ENCODE measurements around the gene ATIC. TPM values are rescaled to one million over a fixed set of nuclear protein-coding genes. Genes with fewer than 3 reads are reported as not detected.
A peak's percentile ranks its signal among the peaks of the same experiment; 100 is the strongest.

ATIC gene
- total and polyA plus RNA-seq, 10 donors = 50.5 to 165 (median 80.0) TPM

GRCh38 chr2:215280326-215280725 lies 31.5 kb upstream of the ATIC start:
- TF ChIP-seq POLR2A (IDR thresholded peaks at IDR 0.05) (no peak), POLR2AphosphoS5 (IDR thresholded peaks at IDR 0.05) (no peak)
- Histone ChIP-seq H3K4me3 (no peak overlapping the region), H3K36me3 (no peaks in the 10 kb centered on the region), H3K27me3 (replicated peaks in 1 of 7) (no peaks in the 10 kb centered on the region), H3K9me3 (no peaks in the 10 kb centered on the region), H3K4me1 (no peaks in the 10 kb centered on the region), H3K27ac (no peak overlapping the region)
- peak; percentile 49 for DNase-seq
- intact Hi-C loops (cut with DNase I; ENCODE audit: low total_unique reads) = no loop called here

DNA sequence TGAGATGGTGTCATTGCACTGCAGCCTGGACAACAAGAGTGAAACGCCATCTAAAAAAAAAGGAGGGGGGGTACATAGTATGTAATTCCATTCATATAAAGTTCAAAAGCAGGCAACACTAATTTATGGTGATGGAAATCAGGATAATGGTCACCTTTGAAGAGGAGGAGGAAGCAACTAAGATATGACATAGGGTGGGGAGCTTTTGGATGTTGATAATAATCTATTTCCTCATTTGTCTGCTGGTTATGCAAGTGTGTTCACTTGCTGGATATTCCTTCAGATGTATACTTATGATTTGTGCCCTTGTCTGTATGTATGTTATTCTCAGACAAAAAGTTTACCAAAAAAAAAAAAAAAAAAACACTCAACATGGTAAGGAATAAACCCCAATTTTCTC lies 28.6 kb upstream of the ATIC start:
- H3K27ac ChIP-seq = no peak overlapping the region
- WGBS, 5 donors = 75 to 88% (median 85%) methylated on average over 1 of the region's 1 CpG
- no peaks in the 10 kb centered on the region for H3K36me3 ChIP-seq
- H3K4me1 ChIP-seq = no peaks in the 10 kb centered on the region
- TF ChIP-seq CTCF (IDR thresholded peaks at IDR 0.05 in 8 of 11, conservative IDR thresholded peaks at IDR 0.05 in 3 of 11) (no peak), POLR2AphosphoS5 (IDR thresholded peaks at IDR 0.05) (no peak), POLR2A (IDR thresholded peaks at IDR 0.05) (no peak)
- no peak for DNase-seq
- no peak overlapping the region for H3K4me3 ChIP-seq
- intact Hi-C loops (cut with DNase I; ENCODE audit: low total_unique reads) = no loop called here
- no peaks in the 10 kb centered on the region for H3K27me3 ChIP-seq (replicated peaks in 1 of 7)
- no peaks in the 10 kb centered on the region for H3K9me3 ChIP-seq

GRCh38 chr2:215286309-215286708 lies 25.6 kb upstream of the ATIC start:
- WGBS, 5 donors = 83 to 92% (median 89%) methylated on average over 2 of the region's 2 CpGs
- no peak for DNase-seq
- intact Hi-C loops (cut with DNase I; ENCODE audit: low total_unique reads) = no loop called here

DNA sequence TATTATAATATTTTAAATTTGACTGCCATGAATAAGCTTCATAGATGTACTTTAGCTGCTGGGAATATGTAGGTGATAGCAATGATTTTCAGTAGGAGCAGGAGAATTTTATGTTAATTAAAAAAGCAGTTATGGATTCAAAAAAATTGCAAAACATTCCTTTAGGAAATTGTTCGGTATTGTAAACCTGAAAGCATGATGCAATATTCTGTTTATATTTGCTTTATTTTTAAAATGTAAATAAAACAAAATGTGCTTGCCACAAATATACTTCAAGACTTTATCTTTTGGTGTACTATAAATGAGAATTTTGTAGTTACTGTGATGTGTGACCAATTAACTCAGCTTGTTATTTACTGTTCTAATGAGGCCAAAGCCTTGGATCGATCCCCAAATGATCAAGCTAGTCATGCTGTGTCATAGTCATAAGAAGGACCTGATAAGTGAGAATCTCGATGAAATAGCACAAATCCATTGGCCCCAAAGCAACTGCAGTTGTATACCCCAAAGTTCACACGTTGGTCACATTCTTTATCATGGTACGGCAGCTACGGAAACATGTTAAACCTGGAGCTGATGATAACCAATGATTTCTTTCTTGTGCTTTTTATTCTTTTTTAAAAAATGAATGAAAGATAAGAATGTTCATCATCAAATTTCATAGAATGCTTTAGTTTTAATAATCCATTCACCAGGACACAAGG lies 23.6 kb upstream of the ATIC start:
- intact Hi-C loops (cut with DNase I; ENCODE audit: low total_unique reads) = no loop called here
- H3K4me1 ChIP-seq = no peaks in the 10 kb centered on the region
- 74 to 94% (median 76%) methylated on average over 6 of the region's 6 CpGs for WGBS, 5 donors
- no peaks in the 10 kb centered on the region for H3K27me3 ChIP-seq (replicated peaks in 1 of 7)
- H3K9me3 ChIP-seq = no peaks in the 10 kb centered on the region
- no peak overlapping the region for H3K4me3 ChIP-seq
- TF ChIP-seq POLR2AphosphoS5 (IDR thresholded peaks at IDR 0.05) (no peak), CTCF (IDR thresholded peaks at IDR 0.05 in 8 of 11, conservative IDR thresholded peaks at IDR 0.05 in 3 of 11) (no peak), POLR2A (IDR thresholded peaks at IDR 0.05) (no peak)
- no peak overlapping the region for H3K27ac ChIP-seq
- no peak for DNase-seq
- no peaks in the 10 kb centered on the region for H3K36me3 ChIP-seq

More at GRCh38 chr2:215286309-215286708, 25.6 kb upstream of the ATIC start:
- no peak overlapping the region for H3K27ac ChIP-seq
- TF ChIP-seq CTCF (IDR thresholded peaks at IDR 0.05 in 8 of 11, conservative IDR thresholded peaks at IDR 0.05 in 3 of 11) = no peak
- no peak for TF ChIP-seq POLR2A (IDR thresholded peaks at IDR 0.05)
- TF ChIP-seq POLR2AphosphoS5 (IDR thresholded peaks at IDR 0.05) = no peak
- no peaks in the 10 kb centered on the region for H3K27me3 ChIP-seq (replicated peaks in 1 of 7)
- H3K4me3 ChIP-seq = no peak overlapping the region
- H3K9me3 ChIP-seq = no peaks in the 10 kb centered on the region
- H3K36me3 ChIP-seq = no peaks in the 10 kb centered on the region
- no peaks in the 10 kb centered on the region for H3K4me1 ChIP-seq
